ENCODE data around the gene KAT6B. TPM values are rescaled to one million over a fixed set of nuclear protein-coding genes. Genes with fewer than 3 reads are reported as not detected.

KAT6B gene
- total RNA-seq, 1 experiment from 2014 or later = 21.8 TPM

DNA sequence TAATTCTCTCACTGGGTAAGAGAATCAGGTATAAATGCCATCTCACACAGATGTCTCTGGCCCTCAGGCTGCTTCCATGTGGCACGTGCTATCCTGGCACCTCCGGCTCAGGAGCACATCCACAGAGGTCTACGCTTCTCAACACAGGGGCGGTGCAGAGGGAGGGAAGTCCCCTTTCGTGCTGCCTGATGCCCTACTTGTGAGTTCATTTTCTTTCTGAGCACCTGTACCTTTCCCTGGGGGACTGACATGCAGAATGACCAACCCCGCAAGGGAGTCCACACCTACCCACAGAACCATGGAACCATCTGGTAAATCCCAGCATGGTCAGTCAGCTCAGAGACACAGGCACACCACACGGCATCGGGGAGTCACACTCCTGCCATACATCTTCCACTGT lies 186.1 kb downstream of the KAT6B start:
- H3K4me3 ChIP-seq (ENCODE audit: low read depth, low read length, poor library complexity, severe bottlenecking) = no peak overlapping the region
- intact Hi-C loops (cut with micrococcal nuclease; ENCODE audit: unreplicated experiment) = loop anchor here (10.0 kb wide), 1 partner anchor 188 kb away; the partner anchor contains the start of gene KAT6B
- CTCF ChIA-PET = no interaction called here

DNA sequence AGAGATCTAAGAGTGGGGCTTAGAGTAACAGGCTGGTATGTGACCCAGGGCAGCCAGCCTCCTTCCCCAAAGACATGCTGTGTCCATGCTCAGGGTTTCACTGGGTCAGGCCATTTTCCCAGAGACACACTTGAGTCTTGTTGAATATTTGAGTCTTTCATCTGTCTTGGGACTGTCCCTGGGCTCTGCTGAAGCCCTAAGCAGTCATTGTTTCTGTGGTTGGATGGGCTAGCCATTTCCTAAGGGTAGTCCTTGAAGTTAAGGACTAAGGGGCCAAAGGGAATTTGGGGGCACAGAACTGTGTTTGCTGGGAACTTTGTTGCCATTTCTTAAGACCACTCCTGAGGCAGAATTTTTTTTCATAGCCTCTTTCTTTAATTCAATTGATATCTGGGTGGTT lies 186.6 kb downstream of the KAT6B start:
- ChIA-PET CTCF (no interaction called here), POLR2A (ENCODE audit: low non-redundant PET) (interaction anchor here (0.6 kb wide), 1 partner anchor 268 kb away, joined by 5 read pairs; no protein-coding TSS in a partner anchor)
- no TSS peak for BruUV-seq (replicated peaks)

More for the DNA sequence above, 186.1 kb downstream of the KAT6B start:
- no peak overlapping the region for H3K27ac ChIP-seq (ENCODE audit: low read depth, low read length, poor library complexity, severe bottlenecking)
- H3K36me3 ChIP-seq (ENCODE audit: insufficient read depth, low read length, poor library complexity, severe bottlenecking) = no peaks in the 10 kb centered on the region
- no peak for DNase-seq (ENCODE audit: low spot score)
- TF ChIP-seq EZH2 (IDR thresholded peaks at IDR 0.05; ENCODE audit: borderline replicate concordance, low read depth, low read length, poor library complexity, severe bottlenecking) (no peak), CTCF (conservative IDR thresholded peaks at IDR 0.05; ENCODE audit: low read depth, low read length) (no peak)
- POLR2A ChIA-PET (ENCODE audit: low non-redundant PET) = no interaction called here
- no peaks in the 10 kb centered on the region for H3K9me3 ChIP-seq (ENCODE audit: low read depth, low read length, poor library complexity, severe bottlenecking)
- H3K27me3 ChIP-seq (replicated peaks; ENCODE audit: insufficient read depth, low read depth, low read length, poor library complexity) = no peaks in the 10 kb centered on the region
- BruUV-seq (replicated peaks) = no TSS peak
- no peaks in the 10 kb centered on the region for H3K4me1 ChIP-seq (ENCODE audit: insufficient read depth, low read length, poor library complexity, severe bottlenecking)

GRCh38 chr10:75013522-75013921 lies 187.1 kb downstream of the KAT6B start:
- BruUV-seq (replicated peaks) = no TSS peak
- ChIA-PET POLR2A (ENCODE audit: low non-redundant PET) (interaction anchor here (0.6 kb wide), 1 partner anchor 269 kb away, joined by 5 read pairs; no protein-coding TSS in a partner anchor), CTCF (no interaction called here)
- TF ChIP-seq EZH2 (IDR thresholded peaks at IDR 0.05; ENCODE audit: borderline replicate concordance, low read depth, low read length, poor library complexity, severe bottlenecking) (no peak), CTCF (conservative IDR thresholded peaks at IDR 0.05; ENCODE audit: low read depth, low read length) (no peak)
- no peak for DNase-seq (ENCODE audit: low spot score)
- intact Hi-C loops (cut with micrococcal nuclease; ENCODE audit: unreplicated experiment) = loop anchor here (10.0 kb wide), 1 partner anchor 189 kb away; the partner anchor contains the start of gene KAT6B
- Histone ChIP-seq H3K4me3 (ENCODE audit: low read depth, low read length, poor library complexity, severe bottlenecking) (no peak overlapping the region), H3K27ac (ENCODE audit: low read depth, low read length, poor library complexity, severe bottlenecking) (no peak overlapping the region), H3K4me1 (ENCODE audit: insufficient read depth, low read length, poor library complexity, severe bottlenecking) (peaks cover 2% of the 10 kb centered on the region), H3K9me3 (ENCODE audit: low read depth, low read length, poor library complexity, severe bottlenecking) (no peaks in the 10 kb centered on the region), H3K36me3 (ENCODE audit: insufficient read depth, low read length, poor library complexity, severe bottlenecking) (no peaks in the 10 kb centered on the region), H3K27me3 (replicated peaks; ENCODE audit: insufficient read depth, low read depth, low read length, poor library complexity) (no peaks in the 10 kb centered on the region)

More for the DNA sequence above, 186.6 kb downstream of the KAT6B start:
- intact Hi-C loops (cut with micrococcal nuclease; ENCODE audit: unreplicated experiment) = loop anchor here (10.0 kb wide), 1 partner anchor 188 kb away; the partner anchor contains the start of gene KAT6B
- Histone ChIP-seq H3K4me3 (ENCODE audit: low read depth, low read length, poor library complexity, severe bottlenecking) (no peak overlapping the region), H3K36me3 (ENCODE audit: insufficient read depth, low read length, poor library complexity, severe bottlenecking) (no peaks in the 10 kb centered on the region), H3K27me3 (replicated peaks; ENCODE audit: insufficient read depth, low read depth, low read length, poor library complexity) (no peaks in the 10 kb centered on the region), H3K4me1 (ENCODE audit: insufficient read depth, low read length, poor library complexity, severe bottlenecking) (no peaks in the 10 kb centered on the region), H3K27ac (ENCODE audit: low read depth, low read length, poor library complexity, severe bottlenecking) (no peak overlapping the region), H3K9me3 (ENCODE audit: low read depth, low read length, poor library complexity, severe bottlenecking) (no peaks in the 10 kb centered on the region)
- no peak for DNase-seq (ENCODE audit: low spot score)
- TF ChIP-seq CTCF (conservative IDR thresholded peaks at IDR 0.05; ENCODE audit: low read depth, low read length) (no peak), EZH2 (IDR thresholded peaks at IDR 0.05; ENCODE audit: borderline replicate concordance, low read depth, low read length, poor library complexity, severe bottlenecking) (no peak)

Data from A673 (cell line).